ENCODE measurements around the gene GRM8. TPM values are rescaled to one million over a fixed set of nuclear protein-coding genes. Genes with fewer than 3 reads are reported as not detected.

The GRM8 gene
- total RNA-seq, 3 donors from 2014 or later: not detected

GRCh38 chr7:127214956-127215718 is 37.6 kb downstream of the GRM8 start:
- intact Hi-C loops (cut with DNase I; ENCODE audit: low total_unique reads): no loop called here
- Histone ChIP-seq H3K4me1 (no peaks in the 10 kb centered on the region), H3K27me3 (no peaks in the 10 kb centered on the region), H3K9me3 (no peaks in the 10 kb centered on the region), H3K36me3 (no peaks in the 10 kb centered on the region), H3K27ac (no peak overlapping the region), H3K4me3 (no peak overlapping the region)
- TF ChIP-seq CTCF (IDR thresholded peaks at IDR 0.05) (no peak), POLR2AphosphoS5 (IDR thresholded peaks at IDR 0.05) (no peak), POLR2A (IDR thresholded peaks at IDR 0.05) (no peak)
- no peak for DNase-seq (ENCODE audit: low spot score in 2 of 2)

GRCh38 chr7:127209886-127210285 is 42.9 kb downstream of the GRM8 start:
- no peak for TF ChIP-seq POLR2AphosphoS5 (IDR thresholded peaks at IDR 0.05)
- no peak for TF ChIP-seq CTCF (IDR thresholded peaks at IDR 0.05)
- TF ChIP-seq POLR2A (IDR thresholded peaks at IDR 0.05): no peak
- H3K27me3 ChIP-seq: no peaks in the 10 kb centered on the region
- H3K4me1 ChIP-seq: no peaks in the 10 kb centered on the region
- no peaks in the 10 kb centered on the region for H3K9me3 ChIP-seq
- intact Hi-C loops (cut with DNase I; ENCODE audit: low total_unique reads): loop anchor here (5.0 kb wide), 1 partner anchor 502 kb away; no protein-coding TSS in a partner anchor
- no peak overlapping the region for H3K27ac ChIP-seq
- no peak for DNase-seq (ENCODE audit: low spot score in 2 of 2)
- H3K36me3 ChIP-seq: no peaks in the 10 kb centered on the region
- H3K4me3 ChIP-seq: no peak overlapping the region

- no peaks in the 10 kb centered on the region for H3K36me3 ChIP-seq
- H3K27me3 ChIP-seq: no peaks in the 10 kb centered on the region
- no peak for TF ChIP-seq POLR2A (IDR thresholded peaks at IDR 0.05)
- TF ChIP-seq CTCF (IDR thresholded peaks at IDR 0.05): no peak
- no peak for TF ChIP-seq POLR2AphosphoS5 (IDR thresholded peaks at IDR 0.05)
- H3K4me1 ChIP-seq: no peaks in the 10 kb centered on the region
- H3K27ac ChIP-seq: no peak overlapping the region
- no peaks in the 10 kb centered on the region for H3K9me3 ChIP-seq
- DNase-seq (ENCODE audit: low spot score in 2 of 2): no peak
- no peak overlapping the region for H3K4me3 ChIP-seq
- intact Hi-C loops (cut with DNase I; ENCODE audit: low total_unique reads): loop anchor here (5.0 kb wide), 1 partner anchor 503 kb away; no protein-coding TSS in a partner anchor
Measured at GRCh38 chr7:127208860-127209259, 43.9 kb downstream of the GRM8 start.

GRCh38 chr7:127208351-127208750 is 44.4 kb downstream of the GRM8 start:
- no peak for DNase-seq (ENCODE audit: low spot score in 2 of 2)
- no peaks in the 10 kb centered on the region for H3K27me3 ChIP-seq
- no peak for TF ChIP-seq POLR2A (IDR thresholded peaks at IDR 0.05)
- TF ChIP-seq CTCF (IDR thresholded peaks at IDR 0.05): no peak
- no peak for TF ChIP-seq POLR2AphosphoS5 (IDR thresholded peaks at IDR 0.05)

GRCh38 chr7:127207806-127208205 is 44.9 kb downstream of the GRM8 start:
- Histone ChIP-seq H3K4me1 (no peaks in the 10 kb centered on the region), H3K4me3 (no peak overlapping the region), H3K36me3 (no peaks in the 10 kb centered on the region), H3K9me3 (no peaks in the 10 kb centered on the region), H3K27me3 (no peaks in the 10 kb centered on the region), H3K27ac (no peak overlapping the region)
- DNase-seq (ENCODE audit: low spot score in 2 of 2): no peak
- no peak for TF ChIP-seq POLR2AphosphoS5 (IDR thresholded peaks at IDR 0.05)
- TF ChIP-seq POLR2A (IDR thresholded peaks at IDR 0.05): no peak
- no peak for TF ChIP-seq CTCF (IDR thresholded peaks at IDR 0.05)
- intact Hi-C loops (cut with DNase I; ENCODE audit: low total_unique reads): loop anchor here (5.0 kb wide), 1 partner anchor 504 kb away; no protein-coding TSS in a partner anchor

More at GRCh38 chr7:127208351-127208750, 44.4 kb downstream of the GRM8 start:
- intact Hi-C loops (cut with DNase I; ENCODE audit: low total_unique reads): loop anchor here (5.0 kb wide), 1 partner anchor 504 kb away; no protein-coding TSS in a partner anchor
- Histone ChIP-seq H3K27ac (no peak overlapping the region), H3K4me3 (no peak overlapping the region), H3K4me1 (no peaks in the 10 kb centered on the region), H3K9me3 (no peaks in the 10 kb centered on the region), H3K36me3 (no peaks in the 10 kb centered on the region)

Data from breast epithelium (tissue), 4 donors.